ENCODE results near the gene STING1.

DNA sequence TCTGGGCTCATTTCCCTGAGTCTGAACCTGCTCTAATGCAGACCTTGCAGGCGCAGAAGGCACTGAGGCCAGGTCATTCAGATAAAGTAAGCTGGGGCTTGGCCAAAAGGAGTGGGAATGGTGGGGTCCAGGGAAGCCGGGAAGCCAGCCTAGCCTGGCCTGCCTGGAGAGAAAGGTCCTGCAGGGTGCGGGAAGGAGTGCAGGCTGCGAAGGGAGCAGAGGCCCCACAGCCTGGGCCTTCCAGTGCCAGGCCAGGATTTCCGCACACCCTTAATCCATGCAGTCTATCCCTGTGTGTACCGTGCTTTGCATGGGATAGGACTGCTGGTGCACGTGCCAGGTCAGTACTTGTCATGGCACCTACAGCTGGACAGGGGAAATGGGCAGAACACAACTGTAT is 3.6 kb upstream of the STING1 start:
- no peak for TF ChIP-seq YY1 (IDR thresholded peaks at IDR 0.05; ENCODE audit: insufficient read depth, insufficient read length)
- no peak for TF ChIP-seq ZNF274 (IDR thresholded peaks at IDR 0.05; ENCODE audit: low read depth, low read length)
- TF ChIP-seq SUZ12 (IDR thresholded peaks at IDR 0.05; ENCODE audit: extremely low read depth, insufficient read depth, insufficient read length), result no peak

All from NT2/D1 (cell line).